H9 (cell line): Measurements from ENCODE around the gene WFDC5. TPM values are rescaled to one million over a fixed set of nuclear protein-coding genes. Genes with fewer than 3 reads are reported as not detected.

ENCODE experiments used
- DNase-seq: peaks from one replicate; pipeline ENCODE4 v3.0.0-alpha.2; 2017
- H2AFZ ChIP-seq: one replicate; pipeline ENCODE4 v1.6.1; 2013; ENCODE audit warnings: mild to moderate bottlenecking, low read length, control low read depth, moderate library complexity
- H2AK5ac ChIP-seq: 2 replicates; pipeline ENCODE4 v1.6.1; 2013; ENCODE audit warnings: low read length, control low read depth, mixed read lengths; ENCODE audit not compliant: insufficient read length
- H2BK120ac ChIP-seq: one replicate; pipeline ENCODE4 v1.6.1; 2013; ENCODE audit warnings: low read depth, mild to moderate bottlenecking, low read length, control low read depth, inconsistent platforms; ENCODE audit not compliant: poor library complexity, severe bottlenecking
- H2BK12ac ChIP-seq: 2 replicates; pipeline ENCODE4 v1.6.1; 2013; ENCODE audit warnings: low read length, control low read depth, mixed read lengths, low read depth; ENCODE audit not compliant: insufficient read length
- H2BK15ac ChIP-seq: 2 replicates; pipeline ENCODE4 v1.6.1; 2013; ENCODE audit warnings: low read depth, low read length, control low read depth
- H2BK20ac ChIP-seq: one replicate; pipeline ENCODE4 v1.6.1; 2013; ENCODE audit warnings: low read depth, mild to moderate bottlenecking, low read length, control low read depth, inconsistent platforms; ENCODE audit not compliant: poor library complexity, severe bottlenecking
- H2BK5ac ChIP-seq: 2 replicates; pipeline ENCODE4 v1.6.1; 2013; ENCODE audit warnings: low read length, control low read depth, mixed read lengths; ENCODE audit not compliant: insufficient read length
- H3K14ac ChIP-seq: 2 replicates; pipeline ENCODE4 v1.6.1; 2013; ENCODE audit warnings: low read length, control low read depth; ENCODE audit not compliant: insufficient read depth
- H3K18ac ChIP-seq: 2 replicates; pipeline ENCODE4 v1.6.1; 2013; ENCODE audit warnings: low read depth, mild to moderate bottlenecking, mixed read lengths, low read length, control low read depth; ENCODE audit not compliant: insufficient read length
- H3K23ac ChIP-seq: 2 replicates; pipeline ENCODE4 v1.6.1; 2013; ENCODE audit warnings: low read length, control low read depth, mixed read lengths, low read depth; ENCODE audit not compliant: insufficient read length
- H3K23me2 ChIP-seq: 2 replicates; pipeline ENCODE4 v1.6.1; 2013; ENCODE audit warnings: low read depth, mild to moderate bottlenecking, mixed read lengths, low read length, control low read depth; ENCODE audit not compliant: insufficient read length, poor library complexity, severe bottlenecking
- H3K27ac ChIP-seq: 2 replicates; pipeline ENCODE4 v1.5.1; 2013; ENCODE audit warnings: low read length, control low read depth, mixed read lengths, low read depth; ENCODE audit not compliant: insufficient read length
- H3K27me3 ChIP-seq: 2 replicates; pipeline ENCODE4 v1.6.1; 2013; ENCODE audit warnings: low read length, control low read depth, inconsistent platforms; ENCODE audit not compliant: insufficient read depth
- H3K4ac ChIP-seq: 2 replicates; pipeline ENCODE4 v1.6.1; 2013; ENCODE audit warnings: low read depth, mild to moderate bottlenecking, control low read depth, inconsistent platforms, low read length, moderate library complexity
- H3K4me1 ChIP-seq: 2 replicates; pipeline ENCODE4 v1.6.1; 2013; ENCODE audit warnings: low read length, control low read depth, inconsistent platforms; ENCODE audit not compliant: insufficient read depth
- H3K4me2 ChIP-seq: 2 replicates; pipeline ENCODE4 v1.6.1; 2013; ENCODE audit warnings: low read length, control low read depth, mixed read lengths; ENCODE audit not compliant: insufficient read length, insufficient read depth
- H3K56ac ChIP-seq: 2 replicates; pipeline ENCODE4 v1.6.1; 2013; ENCODE audit warnings: low read depth, mild to moderate bottlenecking, mixed read lengths, low read length, control low read depth; ENCODE audit not compliant: insufficient read length
- H3K79me1 ChIP-seq: 2 replicates; pipeline ENCODE4 v1.6.1; 2013; ENCODE audit warnings: low read depth, mild to moderate bottlenecking, moderate library complexity, low read length, control low read depth, inconsistent platforms; ENCODE audit not compliant: insufficient read depth, poor library complexity, severe bottlenecking
- H3K79me2 ChIP-seq: 2 replicates; pipeline ENCODE4 v1.6.1; 2013; ENCODE audit warnings: low read length, control low read depth, inconsistent platforms; ENCODE audit not compliant: insufficient read depth
- H3K9ac ChIP-seq: 2 replicates; pipeline ENCODE4 v1.6.1; 2013; ENCODE audit warnings: low read length, control low read depth, mixed read lengths; ENCODE audit not compliant: insufficient read length; ENCODE audit errors: extremely low read depth
- H3K9me3 ChIP-seq: one replicate; pipeline ENCODE4 v1.6.1; 2013; ENCODE audit warnings: low read depth, low read length, inconsistent platforms; ENCODE audit not compliant: control insufficient read depth
- H3T11ph ChIP-seq: one replicate; pipeline ENCODE4 v1.6.1; 2013; ENCODE audit warnings: mild to moderate bottlenecking, low read length, control low read depth, inconsistent platforms
- H4K20me1 ChIP-seq: one replicate; pipeline ENCODE4 v1.6.1; 2013; ENCODE audit not compliant: control insufficient read depth, insufficient read length, insufficient read depth
- H4K5ac ChIP-seq: 2 replicates; pipeline ENCODE4 v1.6.1; 2013; ENCODE audit warnings: low read depth, mild to moderate bottlenecking, mixed read lengths, low read length, control low read depth; ENCODE audit not compliant: insufficient read length
- H4K8ac ChIP-seq: replicated peaks from 2 replicates; pipeline ENCODE4 v1.6.1; 2013; ENCODE audit warnings: low read length, control low read depth, mixed read lengths, low read depth; ENCODE audit not compliant: insufficient read length
- H4K91ac ChIP-seq: 2 replicates; pipeline ENCODE4 v1.6.1; 2013; ENCODE audit warnings: low read depth, mild to moderate bottlenecking, moderate library complexity, mixed read lengths, low read length, control low read depth; ENCODE audit not compliant: insufficient read length
- H3K27ac Mint-ChIP-seq, 3 experiments: 2 replicates in 2 of 3; 3 replicates in 1 of 3; pipeline ENCODE4 v1.8.0; 2020 to 2021; ENCODE audit warnings: mixed read lengths in 3 of 3, mild to moderate bottlenecking in 1 of 3, moderate library complexity in 1 of 3
- H3K27me3 Mint-ChIP-seq: 2 replicates; pipeline ENCODE4 v1.8.0; 2021; ENCODE audit warnings: low read depth, mild to moderate bottlenecking, moderate library complexity, mixed read lengths
- H3K36me3 Mint-ChIP-seq, 3 experiments: 2 replicates in 2 of 3; 3 replicates in 1 of 3; pipeline ENCODE4 v1.8.0; 2020 to 2021; ENCODE audit warnings: low read depth in 3 of 3, mixed read lengths in 3 of 3; ENCODE audit not compliant: insufficient read depth in 1 of 3
- H3K4me1 Mint-ChIP-seq, 2 experiments: 2 replicates each; pipeline ENCODE4 v1.8.0; 2020; ENCODE audit warnings: mixed read lengths in 2 of 2
- H3K4me3 Mint-ChIP-seq, 2 experiments: 2 replicates in 1 of 2; 3 replicates in 1 of 2; pipeline ENCODE4 v1.8.0; 2020 to 2021; ENCODE audit warnings: mild to moderate bottlenecking in 2 of 2, mixed read lengths in 2 of 2, moderate library complexity in 1 of 2
- H3K9me3 Mint-ChIP-seq, 2 experiments: 2 replicates in 1 of 2; 3 replicates in 1 of 2; pipeline ENCODE4 v1.8.0; 2020; ENCODE audit warnings: mild to moderate bottlenecking in 2 of 2, mixed read lengths in 2 of 2, moderate library complexity in 1 of 2
- CTCF ChIP-seq: fragments of 200-600 bp; sonication (generic); conservative IDR thresholded peaks from 3 replicates; pipeline ENCODE4 v1.8.0; 2021; ENCODE audit warnings: antibody characterized with exemption, mild to moderate bottlenecking
- WGBS: extraction: QIAGEN DNeasy Blood & Tissue Kit; methylation state at CpG from one replicate; pipeline ENCODE4 v1.1.7; 2013; ENCODE audit warnings: missing lambda C conversion rate, low lambda C conversion rate, mixed read lengths; ENCODE audit not compliant: insufficient read length; ENCODE audit errors: extremely low coverage; 5-methylcytosine and 5-hydroxymethylcytosine counted together
- total RNA-seq: library from RNA; stranded (reverse); gene quantifications from 2 replicates; pipeline ENCODE4 v1.2.1, GENCODE V29; 2021

WFDC5 gene
- total RNA-seq, 1 experiment from 2014 or later, result not detected

- Histone ChIP-seq H2BK5ac (no peak overlapping the region), H2BK12ac (no peak overlapping the region), H3K4ac (no peak overlapping the region), H4K91ac (no peak overlapping the region), H2AFZ (no peak overlapping the region), H3T11ph (no peak overlapping the region), H2AK5ac (no peak overlapping the region), H3K14ac (no peak overlapping the region), H2BK15ac (no peak overlapping the region), H2BK120ac (no peak overlapping the region), H3K27ac (no peak overlapping the region), H2BK20ac (no peak overlapping the region), H4K20me1 (no peaks in the 10 kb centered on the region), H3K27me3 (no peaks in the 10 kb centered on the region), H3K9me3 (no peaks in the 10 kb centered on the region), H3K4me2 (no peak overlapping the region), H4K8ac (no peak overlapping the region), H3K9ac (no peak overlapping the region), H3K23ac (no peak overlapping the region), H3K56ac (no peak overlapping the region), H3K79me2 (no peaks in the 10 kb centered on the region; the same call in 1 of the 2 replicates), H3K18ac (no peak overlapping the region), H4K5ac (no peak overlapping the region), H3K79me1 (peaks cover 3% of the 10 kb centered on the region), H3K4me1 (no peaks in the 10 kb centered on the region), H3K23me2 (no peaks in the 10 kb centered on the region)
- DNase-seq, result no peak
- WGBS, result no CpG with 5 or more reads among the region's 7 CpGs
- H3K9me3 Mint-ChIP-seq, result no peaks in the 10 kb centered on the region; a peak in 1 of 5 replicates
- H3K27ac Mint-ChIP-seq, result no peak overlapping the region
- peaks cover 7 to 11% (median 10%) of the 10 kb centered on the region in 3 experiments; a peak in 6 of 7 replicates for H3K36me3 Mint-ChIP-seq
- no peak for TF ChIP-seq CTCF
- H3K4me3 Mint-ChIP-seq, result no peak overlapping the region
- no peaks in the 10 kb centered on the region for H3K27me3 Mint-ChIP-seq
- H3K4me1 Mint-ChIP-seq, result peaks cover 3% of the 10 kb centered on the region in 2 experiments; a peak in 3 of 4 replicates
Observed at GRCh38 chr20:45066372-45066771, 48.6 kb downstream of the WFDC5 start.
